HG03060 (cell line): ENCODE results near the gene SPSB4.

Experiments used
- ATAC-seq: cut with Tn5 transposase; IDR thresholded peaks from one replicate; pipeline ENCODE4 v1.9.1; 2021; ENCODE audit warnings: low read depth, moderate number of reproducible peaks; ENCODE audit not compliant: unreplicated experiment

The SPSB4 gene

DNA sequence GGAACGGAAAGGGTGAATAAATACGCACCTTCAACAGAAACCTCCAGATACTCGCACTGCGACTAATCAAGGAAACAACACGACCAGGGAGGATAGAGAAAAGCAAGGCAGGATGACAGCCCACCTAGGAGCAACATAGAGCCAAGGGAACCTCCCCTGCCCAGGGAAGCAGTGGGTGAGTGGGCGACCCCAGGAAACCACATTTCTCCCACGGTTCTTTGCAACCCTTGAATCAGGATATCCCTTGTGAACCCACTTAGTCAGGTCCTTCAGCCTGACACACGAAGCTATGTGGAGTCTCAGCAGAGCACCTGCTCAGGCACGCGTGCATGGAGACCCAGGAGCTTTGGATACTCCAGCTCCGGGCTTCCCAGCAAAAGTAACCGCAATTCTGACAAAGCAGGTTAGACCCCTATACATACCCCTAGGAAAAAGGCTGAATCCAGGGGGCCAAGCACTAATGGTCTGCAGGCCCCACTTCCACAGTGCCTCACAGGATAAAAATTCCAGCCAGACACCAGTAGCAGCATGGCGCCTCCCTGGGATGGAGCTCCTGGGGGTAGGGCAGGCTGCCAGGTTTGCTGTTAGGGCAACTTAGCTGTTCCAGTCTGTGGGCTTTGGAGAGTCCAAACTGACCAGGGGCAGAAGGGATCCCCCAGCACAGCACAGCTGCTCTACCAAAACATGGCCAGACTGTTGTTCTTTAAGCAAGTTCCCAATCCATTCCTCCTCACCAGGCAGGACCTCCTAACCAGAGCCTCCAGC, 142.1 kb downstream of the SPSB4 start:
- ATAC-seq, result no peak
